GM10266 (cell line): ENCODE data around the gene TMEM45A.
"Not testable (repeated sequence)": the region's sequence is repeated elsewhere in the genome, so short reads cannot be mapped to it uniquely, and the experiment has no call there.

Source experiments
- DNase-seq: peaks from one replicate; pipeline ENCODE4 v3.0.0; 2012; ENCODE audit errors: extremely low spot score
- TF ChIP-seq, protein P1 (sequence below): IDR thresholded peaks from 2 replicates; pipeline ENCODE4 v1.5.1; 2012; ENCODE audit warnings: mild to moderate bottlenecking, low read depth; ENCODE audit not compliant: control insufficient read depth, insufficient read depth; ENCODE audit errors: missing control alignments

Gene TMEM45A

DNA sequence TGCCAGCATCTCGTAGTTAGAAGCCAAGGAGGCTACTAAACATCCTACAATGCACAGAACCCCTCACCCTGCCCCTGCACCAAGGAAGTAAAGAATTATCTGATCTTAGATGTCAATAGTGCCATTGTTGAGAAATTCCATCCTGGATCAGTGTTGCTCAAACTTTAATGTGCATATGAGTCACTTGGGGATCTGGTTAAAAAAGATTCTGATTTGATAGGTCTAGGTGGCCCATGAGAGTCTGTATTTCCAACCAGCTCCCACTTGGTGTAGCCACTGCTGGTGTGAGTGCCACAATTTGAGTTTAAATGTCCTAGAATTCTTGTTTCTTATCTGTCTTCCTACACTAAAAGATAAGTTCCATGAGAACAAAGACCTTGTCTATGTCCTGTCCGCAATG, 43.7 kb downstream of the TMEM45A start:
- DNase-seq, result no peak

DNA sequence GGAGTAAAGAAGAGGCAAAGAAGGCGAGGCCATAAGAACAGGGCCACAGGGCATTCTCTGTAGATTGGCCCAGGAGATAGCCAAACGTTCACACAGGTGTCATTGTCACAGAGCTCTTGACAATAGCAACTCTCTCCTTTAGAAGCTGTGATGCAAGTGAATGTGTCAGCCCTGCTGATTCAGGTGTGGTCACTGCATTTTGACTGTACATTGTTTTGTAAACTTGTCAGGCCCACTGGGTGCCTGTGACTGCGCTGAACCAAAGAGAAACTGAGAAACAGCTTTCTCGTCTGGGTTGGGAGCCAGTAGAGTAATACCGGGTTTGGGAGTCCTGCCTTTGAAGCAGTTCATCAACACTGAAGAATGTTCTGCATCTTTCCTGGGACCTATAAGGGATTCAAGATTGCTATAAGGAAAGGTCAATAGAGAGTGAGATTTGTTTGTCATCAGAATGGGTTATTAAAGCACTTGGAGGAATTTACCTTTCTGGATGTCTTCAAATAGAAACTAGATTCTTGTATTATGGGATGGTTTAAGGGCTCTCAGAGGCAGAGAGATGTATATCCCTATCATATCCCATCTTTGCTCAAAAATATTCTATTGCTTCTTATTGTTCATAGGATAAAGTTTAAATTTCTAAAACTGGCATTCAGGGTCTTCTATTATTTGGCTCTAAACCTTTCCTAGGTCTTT, 45.4 kb downstream of the TMEM45A start:
- DNase-seq, result no peak
- TF ChIP-seq, protein P1, sequence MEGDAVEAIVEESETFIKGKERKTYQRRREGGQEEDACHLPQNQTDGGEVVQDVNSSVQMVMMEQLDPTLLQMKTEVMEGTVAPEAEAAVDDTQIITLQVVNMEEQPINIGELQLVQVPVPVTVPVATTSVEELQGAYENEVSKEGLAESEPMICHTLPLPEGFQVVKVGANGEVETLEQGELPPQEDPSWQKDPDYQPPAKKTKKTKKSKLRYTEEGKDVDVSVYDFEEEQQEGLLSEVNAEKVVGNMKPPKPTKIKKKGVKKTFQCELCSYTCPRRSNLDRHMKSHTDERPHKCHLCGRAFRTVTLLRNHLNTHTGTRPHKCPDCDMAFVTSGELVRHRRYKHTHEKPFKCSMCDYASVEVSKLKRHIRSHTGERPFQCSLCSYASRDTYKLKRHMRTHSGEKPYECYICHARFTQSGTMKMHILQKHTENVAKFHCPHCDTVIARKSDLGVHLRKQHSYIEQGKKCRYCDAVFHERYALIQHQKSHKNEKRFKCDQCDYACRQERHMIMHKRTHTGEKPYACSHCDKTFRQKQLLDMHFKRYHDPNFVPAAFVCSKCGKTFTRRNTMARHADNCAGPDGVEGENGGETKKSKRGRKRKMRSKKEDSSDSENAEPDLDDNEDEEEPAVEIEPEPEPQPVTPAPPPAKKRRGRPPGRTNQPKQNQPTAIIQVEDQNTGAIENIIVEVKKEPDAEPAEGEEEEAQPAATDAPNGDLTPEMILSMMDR, result no peak

More for the DNA sequence above, 43.7 kb downstream of the TMEM45A start:
- TF ChIP-seq, protein P1, result no peak

DNA sequence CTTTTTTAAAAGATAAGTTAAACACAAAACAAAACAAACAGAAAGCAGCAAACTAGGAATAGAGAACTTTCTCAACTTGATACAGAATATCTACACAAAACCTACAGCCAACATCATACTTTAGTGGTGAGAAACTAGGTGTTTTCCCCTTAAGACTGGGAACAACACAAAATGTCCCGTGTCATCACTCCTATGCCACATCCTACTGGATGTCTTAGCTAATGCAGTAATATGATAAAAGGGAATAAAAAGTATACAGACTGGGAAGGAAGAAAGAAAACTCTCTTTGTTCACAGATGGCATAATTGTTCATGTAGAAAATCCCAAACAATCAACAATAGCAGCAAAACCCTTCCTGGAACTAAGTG, 45.9 kb downstream of the TMEM45A start:
- TF ChIP-seq, protein P1, result no peak
- no peak for DNase-seq

DNA sequence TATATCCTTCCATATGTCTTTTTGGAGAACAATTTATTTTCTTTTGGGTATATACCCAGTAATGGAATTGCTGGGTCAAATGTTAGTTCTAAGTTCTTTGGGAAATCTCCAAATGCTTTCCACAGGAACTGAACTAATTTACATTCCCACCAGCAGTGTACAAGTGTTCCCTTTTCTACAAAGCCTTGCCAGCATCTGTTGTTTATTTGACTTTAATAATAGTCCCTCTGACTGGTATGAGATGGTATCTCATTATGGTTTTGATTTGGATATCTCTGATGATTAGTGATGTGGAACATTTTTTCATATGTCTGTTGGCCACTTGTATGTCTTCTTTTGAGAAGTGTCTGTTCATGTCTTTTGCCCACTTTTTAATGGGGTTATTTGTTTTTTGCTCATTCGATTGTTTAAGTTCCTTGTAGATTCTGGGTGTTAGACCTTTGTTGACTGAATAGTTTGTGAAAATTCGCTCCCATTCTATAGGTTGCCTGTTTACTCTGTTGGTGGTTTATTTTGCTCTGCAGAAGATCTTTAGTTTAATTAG, 48.4 kb downstream of the TMEM45A start:
- no peak for DNase-seq

DNA sequence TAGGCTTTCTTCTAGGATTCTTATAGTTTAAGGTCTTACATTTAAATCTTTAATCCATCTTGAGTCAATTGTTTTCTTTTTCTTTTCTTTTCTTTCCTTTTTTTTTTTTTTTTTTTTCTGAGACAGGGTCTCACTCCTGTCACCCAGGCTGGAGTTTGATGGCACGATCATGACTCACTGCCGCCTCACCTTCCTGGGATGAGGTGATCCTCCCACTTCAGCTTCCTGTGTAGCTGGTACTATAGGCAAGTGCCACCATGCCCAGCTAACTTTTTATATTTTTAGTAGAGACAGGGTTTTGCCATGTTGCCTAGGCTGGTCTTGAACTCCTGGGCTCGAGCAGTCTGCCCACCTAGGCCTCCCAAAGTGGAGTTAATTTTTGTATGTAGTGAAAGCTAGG, 49.0 kb downstream of the TMEM45A start:
- DNase-seq, result not testable (repeated sequence)

More for the DNA sequence above, 48.4 kb downstream of the TMEM45A start:
- TF ChIP-seq, protein P1, result no peak

DNA sequence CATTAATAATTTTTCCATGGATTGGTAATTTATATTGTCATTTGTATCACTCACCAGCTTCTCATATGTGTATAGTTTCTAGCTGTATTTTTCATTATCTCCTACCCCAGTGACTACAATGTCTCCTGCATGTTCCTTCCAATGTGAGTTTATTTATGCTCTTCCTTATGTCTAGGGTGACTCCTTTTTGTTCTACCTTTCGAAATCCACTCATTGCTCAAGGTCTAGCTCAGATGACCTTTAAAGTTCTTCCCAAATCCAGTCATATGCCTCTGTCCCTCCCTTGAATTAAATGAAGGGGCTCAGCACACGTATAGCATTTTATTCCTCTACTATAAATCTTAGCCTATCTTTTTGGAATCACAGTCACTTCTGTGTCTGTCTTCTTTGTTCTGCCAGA, 53.0 kb downstream of the TMEM45A start:
- TF ChIP-seq, protein P1, result no peak
- no peak for DNase-seq

DNA sequence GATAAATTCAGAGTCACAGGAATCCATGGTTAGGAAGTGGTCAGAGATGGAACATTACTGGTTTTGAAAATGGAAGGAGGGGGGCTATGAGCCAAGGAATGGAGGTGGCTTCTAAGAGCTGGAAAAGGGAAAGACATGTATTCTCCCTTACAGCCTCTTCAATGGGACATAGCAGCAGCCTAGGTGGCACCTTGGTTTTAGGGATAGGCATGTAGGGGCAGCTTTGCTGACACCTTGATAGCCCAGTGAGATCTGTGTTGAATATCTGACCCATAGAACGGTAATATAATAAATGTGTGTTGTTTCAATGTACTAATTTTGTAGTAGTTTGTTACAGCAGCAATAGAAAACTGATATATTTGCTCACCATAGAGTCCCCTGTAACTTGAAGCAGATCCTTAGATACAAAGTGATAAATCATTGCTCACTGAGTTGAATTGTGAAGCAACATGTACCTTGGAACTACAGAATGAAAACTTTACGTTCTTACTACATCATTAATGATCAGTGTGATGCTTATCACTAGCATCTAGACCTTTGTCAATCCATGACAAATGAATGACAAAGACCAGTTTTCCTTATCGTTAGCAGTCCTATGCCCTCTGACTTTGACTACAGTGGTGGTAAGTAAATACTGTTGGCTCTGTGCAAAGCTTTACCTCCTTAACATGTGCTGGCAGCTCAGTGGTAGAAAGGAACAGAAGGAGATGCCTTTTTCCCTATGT, 53.8 kb downstream of the TMEM45A start:
- DNase-seq, result no peak
- TF ChIP-seq, protein P1, result no peak
